Esophagus squamous epithelium (tissue), 4 donors: ENCODE measurements around the gene PTCH1.

Experiments used
- POLR2A ChIP-seq, 4 donors: fragments of 450-650 bp; IDR thresholded peaks; one replicate each; pipeline ENCODE4 v1.6.1; 2017; ENCODE audit warnings: antibody characterized with exemption in 4 of 4, mild to moderate bottlenecking in 4 of 4, moderate library complexity in 3 of 4
- TF ChIP-seq, protein P1 (sequence below), 6 experiments: fragments of 450-650 bp in 4 of 6; fragments of 200-600 bp in 2 of 6; sonication (generic) in 2 of 6; IDR thresholded peaks; one replicate each; pipeline ENCODE4 v1.5.1; 2016 to 2019; ENCODE audit warnings: antibody characterized with exemption in 6 of 6, mild to moderate bottlenecking in 4 of 6, moderate library complexity in 4 of 6

DNA sequence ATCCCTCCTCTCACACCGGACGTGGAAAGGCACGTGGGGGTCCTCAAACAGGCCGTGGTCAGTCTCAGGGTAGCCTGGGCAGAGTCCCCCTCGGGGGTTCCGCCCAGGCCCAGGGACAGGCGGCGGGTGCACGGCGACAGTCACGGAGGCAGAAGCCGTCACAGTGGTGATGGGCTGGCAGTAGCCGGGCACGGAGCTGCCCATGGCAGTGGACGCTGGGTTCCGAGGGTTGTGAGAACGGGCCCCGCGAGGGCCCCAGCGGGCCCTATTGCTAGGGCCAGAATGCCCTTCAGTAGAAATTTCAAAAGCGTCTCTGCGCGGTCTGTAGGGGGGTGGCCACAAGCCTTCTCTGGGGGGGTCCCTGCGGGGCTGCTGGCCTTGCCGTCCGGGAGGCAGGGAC lies 69.8 kb downstream of the PTCH1 start:
- TF ChIP-seq, protein P1, sequence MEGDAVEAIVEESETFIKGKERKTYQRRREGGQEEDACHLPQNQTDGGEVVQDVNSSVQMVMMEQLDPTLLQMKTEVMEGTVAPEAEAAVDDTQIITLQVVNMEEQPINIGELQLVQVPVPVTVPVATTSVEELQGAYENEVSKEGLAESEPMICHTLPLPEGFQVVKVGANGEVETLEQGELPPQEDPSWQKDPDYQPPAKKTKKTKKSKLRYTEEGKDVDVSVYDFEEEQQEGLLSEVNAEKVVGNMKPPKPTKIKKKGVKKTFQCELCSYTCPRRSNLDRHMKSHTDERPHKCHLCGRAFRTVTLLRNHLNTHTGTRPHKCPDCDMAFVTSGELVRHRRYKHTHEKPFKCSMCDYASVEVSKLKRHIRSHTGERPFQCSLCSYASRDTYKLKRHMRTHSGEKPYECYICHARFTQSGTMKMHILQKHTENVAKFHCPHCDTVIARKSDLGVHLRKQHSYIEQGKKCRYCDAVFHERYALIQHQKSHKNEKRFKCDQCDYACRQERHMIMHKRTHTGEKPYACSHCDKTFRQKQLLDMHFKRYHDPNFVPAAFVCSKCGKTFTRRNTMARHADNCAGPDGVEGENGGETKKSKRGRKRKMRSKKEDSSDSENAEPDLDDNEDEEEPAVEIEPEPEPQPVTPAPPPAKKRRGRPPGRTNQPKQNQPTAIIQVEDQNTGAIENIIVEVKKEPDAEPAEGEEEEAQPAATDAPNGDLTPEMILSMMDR (IDR thresholded peaks at IDR 0.05): no peak
- TF ChIP-seq POLR2A (IDR thresholded peaks at IDR 0.05): no peak
